ENCODE measurements around the gene NFIA.

NFIA gene

GRCh38 chr1:61132176-61132638 lies 49.8 kb downstream of the NFIA start:
- peak in 1 of 2 donors; percentile 44 for DNase-seq

- peak in 1 of 2 donors; percentile 23 for DNase-seq
Observed at GRCh38 chr1:61132645-61133334, 50.4 kb downstream of the NFIA start.

DNA sequence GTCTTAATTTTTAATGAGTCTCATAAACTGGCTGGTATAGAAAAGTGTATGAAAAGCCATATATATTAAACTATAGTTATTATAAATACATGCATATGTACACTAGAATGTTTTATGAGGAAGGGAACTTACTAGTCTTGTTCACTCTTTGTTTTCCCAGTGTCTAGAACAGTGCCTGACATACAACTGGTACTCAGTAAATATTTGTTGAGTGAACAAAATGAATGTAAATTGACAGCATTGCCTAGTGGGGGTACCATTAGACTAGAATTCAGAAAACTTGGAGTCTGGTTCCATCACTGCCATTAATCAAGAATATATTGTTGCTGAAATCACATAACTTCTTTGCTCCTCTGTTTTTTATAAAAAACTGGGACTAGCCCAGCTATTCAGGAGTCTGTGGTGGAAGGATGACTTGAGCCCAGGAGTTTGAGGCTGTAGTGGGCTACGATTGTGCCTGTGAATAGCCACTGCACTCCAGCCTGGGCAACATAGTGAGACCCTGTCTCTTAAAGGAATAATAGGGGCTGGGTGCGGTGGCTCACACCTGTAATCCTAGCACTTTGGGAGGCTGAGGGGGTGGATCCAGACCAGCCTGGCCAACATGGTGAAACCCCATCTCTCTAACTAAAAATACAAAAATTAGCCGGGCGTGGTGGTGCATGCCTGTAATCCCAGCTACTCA lies 51.1 kb downstream of the NFIA start:
- no peak for DNase-seq

- no peak for DNase-seq
Observed at GRCh38 chr1:61135291-61135690, 52.9 kb downstream of the NFIA start.

DNA sequence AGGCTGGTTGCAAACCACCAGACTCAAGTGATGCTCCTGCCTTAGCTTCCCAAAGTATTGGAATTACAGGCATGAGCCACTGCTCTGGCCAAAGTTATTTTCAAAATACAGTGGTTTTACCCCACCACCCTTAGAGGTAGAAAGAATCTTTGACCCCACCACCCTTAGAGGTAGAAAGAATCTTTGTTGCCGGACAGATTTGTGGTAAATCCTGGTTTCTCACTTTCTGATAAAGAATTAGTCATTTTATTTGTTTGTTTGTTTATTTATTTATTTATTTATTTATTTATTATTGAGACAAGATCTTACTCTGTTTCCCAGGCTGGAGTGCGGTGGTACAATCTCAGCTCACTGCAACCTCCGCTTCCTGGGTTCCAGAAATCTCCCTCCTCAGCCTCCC lies 55.9 kb downstream of the NFIA start:
- no peak for DNase-seq

GRCh38 chr1:61138921-61139774 lies 56.8 kb downstream of the NFIA start:
- peak; percentile 76 to 86 for DNase-seq

GRCh38 chr1:61139775-61140549 lies 57.6 kb downstream of the NFIA start:
- no peak for DNase-seq

GRCh38 chr1:61140778-61141177 lies 58.4 kb downstream of the NFIA start:
- no peak for DNase-seq

DNA sequence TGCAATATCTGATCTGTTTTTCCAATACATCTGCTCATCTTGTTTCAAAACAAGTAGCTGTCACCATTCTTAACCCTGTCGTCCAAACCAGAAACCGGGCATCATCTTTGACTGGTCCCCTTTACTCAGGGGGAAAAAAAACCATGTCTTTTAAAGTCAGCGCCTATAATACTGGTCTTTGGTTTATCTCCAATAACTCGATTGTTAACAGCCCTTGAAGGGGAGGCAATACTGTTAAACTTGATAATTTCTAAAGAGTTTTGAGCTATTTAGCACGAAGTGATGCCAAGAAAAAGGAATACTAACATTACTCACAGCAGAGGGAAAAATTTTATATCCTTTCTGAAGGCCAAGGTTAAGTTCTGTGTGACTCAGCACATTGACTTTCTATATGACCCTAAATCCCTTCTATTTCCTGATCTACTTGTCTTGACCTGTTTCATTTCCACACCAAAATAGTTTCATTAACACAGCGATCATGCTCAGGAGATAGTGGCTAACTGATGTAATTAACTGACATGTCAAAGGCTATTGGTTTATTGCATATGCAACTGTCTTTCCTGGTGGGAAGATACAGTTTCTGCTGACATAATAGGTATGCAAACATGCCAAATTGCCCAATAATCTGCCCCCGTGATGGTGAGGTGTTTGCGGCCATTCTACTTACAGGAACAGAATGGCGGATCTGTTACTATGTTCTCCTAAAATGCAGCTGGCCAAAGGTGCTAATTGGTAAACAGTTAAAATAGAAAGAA lies 59.1 kb downstream of the NFIA start:
- DNase-seq: peak in 1 of 2 donors; percentile 50

DNA sequence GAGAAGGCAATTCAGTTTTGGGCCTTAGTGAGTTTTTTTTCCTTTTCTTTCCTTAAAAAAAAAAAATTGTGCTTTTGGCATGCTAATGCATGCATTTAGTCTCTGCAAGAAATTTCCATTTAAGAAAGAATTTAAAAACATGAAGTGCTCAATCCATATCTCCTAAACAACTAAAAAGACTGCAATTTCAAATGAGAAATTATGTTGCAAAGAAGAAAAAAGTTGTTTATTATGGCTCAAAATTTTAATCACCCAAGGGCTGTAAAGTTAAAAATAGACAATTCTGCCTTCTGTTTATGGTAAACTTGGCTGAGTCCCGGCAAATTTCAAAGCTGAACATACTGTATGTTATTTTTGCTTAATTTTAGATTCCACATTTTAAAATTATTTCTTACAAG lies 59.7 kb downstream of the NFIA start:
- DNase-seq: no peak

DNA sequence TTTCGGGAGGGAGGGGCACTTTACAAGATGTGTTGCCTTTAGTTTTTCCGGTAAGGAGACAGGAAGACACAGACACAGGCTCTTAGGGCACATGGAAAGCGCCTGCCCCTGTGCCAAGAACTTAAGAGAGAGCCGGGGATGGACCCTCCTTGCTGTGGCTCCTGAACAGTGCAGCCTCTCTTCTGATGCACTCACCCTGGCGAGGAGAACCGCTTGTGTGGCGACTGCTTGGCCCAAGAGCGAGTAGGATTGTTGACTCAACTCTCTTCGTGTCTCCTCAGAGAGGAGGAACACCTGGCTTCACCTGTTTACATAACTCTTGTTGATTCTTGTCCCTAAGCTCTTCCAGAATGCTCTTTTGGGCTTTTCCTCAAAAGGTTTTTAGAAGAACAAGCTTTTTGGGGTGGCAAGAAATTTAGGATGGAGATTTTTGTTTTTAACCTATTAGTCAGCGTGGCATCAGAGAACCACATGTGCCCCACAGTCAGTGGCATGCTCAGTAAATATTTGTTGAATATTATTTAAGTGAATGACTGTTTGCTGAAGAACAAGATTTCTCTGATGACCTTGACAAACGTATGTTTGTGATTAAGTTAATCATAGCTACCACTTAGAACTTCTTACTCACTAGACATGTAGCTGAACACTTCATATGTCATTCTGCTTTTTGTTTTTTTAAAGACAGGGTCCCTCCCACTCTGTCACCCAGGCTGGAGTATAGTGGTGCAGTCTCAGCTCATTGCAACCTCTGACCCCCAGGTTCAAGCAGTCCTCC lies 60.6 kb downstream of the NFIA start:
- DNase-seq: no peak

- DNase-seq: no peak
Observed at GRCh38 chr1:61143821-61144424, 61.6 kb downstream of the NFIA start.

- DNase-seq: no peak
Observed at GRCh38 chr1:61149010-61149860, 66.9 kb downstream of the NFIA start.

- DNase-seq: no peak
Observed at GRCh38 chr1:61151565-61151964, 69.2 kb downstream of the NFIA start.

DNA sequence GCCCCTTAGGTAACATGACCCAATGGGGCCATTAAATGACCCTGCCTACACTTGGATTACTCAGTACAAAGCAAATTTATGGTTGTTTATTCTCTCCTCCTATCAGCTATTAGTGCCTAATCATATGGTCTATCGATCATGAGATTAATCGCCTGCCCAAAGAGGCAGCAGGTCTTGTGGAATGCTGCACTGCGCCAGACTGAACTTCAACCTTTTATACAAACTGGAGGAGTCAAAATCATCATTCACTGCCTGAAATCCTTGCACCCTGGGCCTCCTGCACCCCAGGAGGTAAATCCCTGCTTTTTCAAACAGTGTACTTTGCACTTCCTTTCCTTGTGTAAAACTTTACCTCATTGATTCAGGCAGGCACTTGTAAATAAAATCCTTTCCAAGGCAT lies 69.7 kb downstream of the NFIA start:
- no peak for DNase-seq

DNA sequence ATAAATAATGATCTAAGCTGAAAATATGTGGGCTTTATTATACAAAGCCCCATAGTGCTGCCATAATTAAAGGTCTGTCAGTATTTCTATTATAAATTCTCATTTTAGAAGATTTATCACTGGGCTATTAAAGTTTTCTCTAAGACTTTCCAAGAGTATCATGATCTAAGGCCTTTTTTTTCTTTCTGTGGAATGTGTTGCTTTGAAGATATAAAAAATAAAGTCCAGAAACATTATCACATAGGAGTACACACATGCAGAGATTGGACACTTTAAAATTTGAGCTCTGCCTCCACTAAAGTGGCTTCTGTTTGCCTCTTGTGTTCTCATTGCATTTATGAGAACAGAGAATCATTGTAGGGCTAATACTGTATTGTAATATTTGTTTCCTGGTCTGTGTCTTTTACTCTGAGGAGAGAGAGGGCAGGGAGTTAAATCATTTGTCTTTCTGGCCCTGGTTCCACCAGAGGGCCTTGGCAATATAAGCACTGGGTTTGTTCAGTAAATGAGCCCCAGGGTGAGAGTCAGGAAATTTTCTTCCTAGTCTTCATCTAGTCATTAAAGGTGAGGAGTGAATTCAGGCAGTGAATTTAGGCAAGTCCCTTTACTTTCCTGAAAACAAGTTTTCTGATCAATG lies 70.2 kb downstream of the NFIA start:
- DNase-seq: no peak

GRCh38 chr1:61156576-61157467 lies 74.5 kb downstream of the NFIA start:
- DNase-seq: no peak

DNA sequence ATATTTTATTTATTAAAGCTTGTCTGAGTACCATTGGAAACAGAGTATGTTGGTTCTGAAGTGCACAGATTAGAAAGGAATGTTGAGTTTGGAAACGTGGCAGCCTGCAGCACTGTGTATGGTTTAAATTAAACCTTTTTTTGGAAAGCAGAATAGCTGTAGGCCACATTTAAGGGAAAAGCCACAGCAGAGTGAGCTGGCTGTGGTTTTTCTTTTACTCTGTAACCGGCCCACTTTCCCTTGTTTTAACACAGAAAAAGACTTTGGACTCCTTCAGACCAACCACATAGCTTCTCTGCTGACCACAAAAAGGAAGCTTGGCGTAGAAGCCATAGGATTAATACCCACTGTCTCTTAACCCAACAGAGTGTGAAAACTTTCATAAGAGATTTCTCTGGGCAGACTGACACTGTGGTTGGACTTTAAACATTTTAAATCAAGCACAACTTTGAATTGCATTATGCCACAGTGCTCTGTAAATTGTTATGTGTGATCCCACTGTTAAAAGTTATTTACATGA lies 75.2 kb downstream of the NFIA start:
- DNase-seq: peak; percentile 65 to 76

Data from inflammatory macrophage (primary cell).